Neural cell (in vitro differentiated cells): Measurements from ENCODE around the gene SPHK2. TPM values are rescaled to one million over a fixed set of nuclear protein-coding genes. Genes with fewer than 3 reads are reported as not detected.

ENCODE experiments used
- H2AFZ ChIP-seq: fragments of 200-600, 300-800 bp; sonication (generic), shearing (Covaris generic); 2 replicates; pipeline ENCODE4 v1.6.0; 2014; ENCODE audit warnings: low read depth, mild to moderate bottlenecking, antibody characterized with exemption, low read length, moderate library complexity
- H3F3A ChIP-seq: fragments of 200-600 bp; shearing (Covaris generic); 2 replicates; pipeline ENCODE4 v1.6.1; 2016; ENCODE audit warnings: mild to moderate bottlenecking, moderate library complexity, mixed read lengths, antibody characterized with exemption, low read length; ENCODE audit not compliant: insufficient read depth, poor library complexity, severe bottlenecking
- H3K27ac ChIP-seq: fragments of 200-600, 300-800 bp; sonication (generic), shearing (Covaris generic); 2 replicates; pipeline ENCODE4 v1.5.1; 2014; ENCODE audit warnings: mild to moderate bottlenecking, low read length, moderate library complexity
- H3K27me3 ChIP-seq: fragments of 300-800, 200-600 bp; sonication (generic), shearing (Covaris generic); 2 replicates; pipeline ENCODE4 v1.6.0; 2014; ENCODE audit warnings: mild to moderate bottlenecking, low read depth, low read length, moderate library complexity; ENCODE audit not compliant: insufficient read depth
- H3K36me3 ChIP-seq: fragments of 300-800, 200-600 bp; sonication (generic), shearing (Covaris generic); 2 replicates; pipeline ENCODE4 v1.5.1; 2014; ENCODE audit warnings: mild to moderate bottlenecking, antibody characterized with exemption, low read length, moderate library complexity; ENCODE audit not compliant: insufficient read depth
- H3K4me2 ChIP-seq: fragments of 300-800, 200-600 bp; sonication (generic), shearing (Covaris generic); 2 replicates; pipeline ENCODE4 v1.6.0; 2014; ENCODE audit warnings: mild to moderate bottlenecking, low read length
- H3K4me3 ChIP-seq: fragments of 300-800, 200-600 bp; sonication (generic), shearing (Covaris generic); 2 replicates; pipeline ENCODE4 v1.5.1; 2014; ENCODE audit warnings: mild to moderate bottlenecking, low read length, moderate library complexity
- H3K79me2 ChIP-seq: fragments of 200-600 bp; shearing (Covaris generic); replicated peaks from 2 replicates; pipeline ENCODE4 v1.6.0; 2014; ENCODE audit warnings: mild to moderate bottlenecking, low read length, moderate library complexity; ENCODE audit not compliant: insufficient read depth
- H3K9ac ChIP-seq: fragments of 300-800, 200-600 bp; sonication (generic), shearing (Covaris generic); 2 replicates; pipeline ENCODE4 v1.6.1; 2016; ENCODE audit warnings: mild to moderate bottlenecking, low read length, mixed read lengths
- H3K9me2 ChIP-seq: fragments of 200-600 bp; shearing (Covaris generic); 2 replicates; pipeline ENCODE4 v1.6.1; 2016; ENCODE audit warnings: mild to moderate bottlenecking, low read length, mixed read lengths; ENCODE audit not compliant: insufficient read depth
- H3K9me3 ChIP-seq: fragments of 200-600, 300-800 bp; sonication (generic), shearing (Covaris generic); 2 replicates; pipeline ENCODE4 v1.6.1; 2016; ENCODE audit warnings: mild to moderate bottlenecking, mixed run types, low read length, moderate library complexity, mixed read lengths
- H4K20me1 ChIP-seq: fragments of 200-600 bp; shearing (Covaris generic); 2 replicates; pipeline ENCODE4 v1.6.1; 2016; ENCODE audit warnings: mild to moderate bottlenecking, mixed run types; ENCODE audit not compliant: insufficient read depth
- CTCF ChIP-seq: fragments of 450-650 bp; IDR thresholded peaks from 2 replicates; pipeline ENCODE4 v1.5.1; 2014; ENCODE audit warnings: antibody characterized with exemption, mild to moderate bottlenecking, moderate library complexity; ENCODE audit not compliant: poor library complexity, severe bottlenecking
- EP300 ChIP-seq: fragments of 450-650 bp; conservative IDR thresholded peaks from 2 replicates; pipeline ENCODE4 v1.6.1; 2014; ENCODE audit warnings: antibody characterized with exemption, mild to moderate bottlenecking, moderate library complexity; ENCODE audit not compliant: poor library complexity, severe bottlenecking
- EZH2 ChIP-seq: fragments of 200-600, 300-800 bp; shearing (Covaris generic), sonication (generic); IDR thresholded peaks from 2 replicates; pipeline ENCODE4 v1.6.1; 2014; ENCODE audit warnings: antibody characterized with exemption, low read length, borderline replicate concordance, mild to moderate bottlenecking; ENCODE audit not compliant: insufficient read depth, poor library complexity, severe bottlenecking
- MXI1 ChIP-seq: fragments of 450-650 bp; conservative IDR thresholded peaks from 2 replicates; pipeline ENCODE4 v1.6.1; 2014; ENCODE audit warnings: antibody characterized with exemption, mild to moderate bottlenecking; ENCODE audit not compliant: poor library complexity, severe bottlenecking
- POLR2AphosphoS5 ChIP-seq: IDR thresholded peaks from 2 replicates; pipeline ENCODE4 v1.6.1; 2012
- RAD21 ChIP-seq: fragments of 450-650 bp; conservative IDR thresholded peaks from 2 replicates; pipeline ENCODE4 v1.6.1; 2014; ENCODE audit warnings: antibody characterized with exemption, mild to moderate bottlenecking, moderate library complexity
- REST ChIP-seq: IDR thresholded peaks from 2 replicates; pipeline ENCODE4 v1.6.1; 2012; ENCODE audit warnings: borderline replicate concordance
- SMC3 ChIP-seq: fragments of 450-650 bp; conservative IDR thresholded peaks from 2 replicates; pipeline ENCODE4 v1.6.1; 2014; ENCODE audit warnings: antibody characterized with exemption, mild to moderate bottlenecking, moderate library complexity; ENCODE audit not compliant: poor library complexity
- TAF1 ChIP-seq: IDR thresholded peaks from 2 replicates; pipeline ENCODE4 v1.6.1; 2012; ENCODE audit warnings: low read depth
- polyA plus RNA-seq: library from polyadenylated mRNA; depleted of rRNA; stranded (reverse); fragments of >200 nt; gene quantifications from 2 replicates; pipeline ENCODE4 v1.2.3, GENCODE V29; 2014

SPHK2 gene
- polyA plus RNA-seq, 1 donor from 2014 or later, result 22.6 TPM

GRCh38 chr19:48627865-48628314 lies 8.6 kb downstream of the SPHK2 start (continued):
- TF ChIP-seq REST, result no peak

GRCh38 chr19:48628486-48629296 lies 9.4 kb downstream of the SPHK2 start:
- H4K20me1 ChIP-seq, result no peaks in the 10 kb centered on the region
- no peak overlapping the region for H3K9ac ChIP-seq
- H3K27me3 ChIP-seq, result no peaks in the 10 kb centered on the region
- peaks cover 16% of the 10 kb centered on the region for H3K79me2 ChIP-seq
- no peak overlapping the region for H2AFZ ChIP-seq
- no peak overlapping the region for H3K27ac ChIP-seq
- H3K9me3 ChIP-seq, result no peaks in the 10 kb centered on the region
- no peaks in the 10 kb centered on the region for H3K36me3 ChIP-seq
- H3F3A ChIP-seq, result peaks cover under 1% of the 10 kb centered on the region
- H3K4me2 ChIP-seq, result no peak overlapping the region
- TF ChIP-seq EZH2, result no peak
- TF ChIP-seq EP300, result no peak
- TF ChIP-seq POLR2AphosphoS5, result no peak
- TF ChIP-seq TAF1, result no peak
- TF ChIP-seq REST, result no peak
- TF ChIP-seq MXI1, result no peak
- TF ChIP-seq SMC3, result no peak
- TF ChIP-seq CTCF, result no peak
- TF ChIP-seq RAD21, result no peak
- H3K4me3 ChIP-seq, result no peak overlapping the region
- no peaks in the 10 kb centered on the region for H3K9me2 ChIP-seq
